ENCODE data around the gene GATA6.
A peak's percentile ranks its signal among the peaks of the same experiment; 100 is the strongest.

The GATA6 gene

GRCh38 chr18:22153428-22153827 is 16.0 kb upstream of the GATA6 start:
- Histone ChIP-seq H4K8ac (ENCODE audit: low read depth, low read length) (no peak overlapping the region), H3K23ac (ENCODE audit: low read length) (no peak overlapping the region), H3K14ac (ENCODE audit: low read length) (no peak overlapping the region), H4K91ac (ENCODE audit: low read depth, low read length) (no peak overlapping the region), H3K4me2 (ENCODE audit: low read length) (no peak overlapping the region), H3K9ac (ENCODE audit: low read length) (no peak overlapping the region), H2BK120ac (ENCODE audit: insufficient read depth, low read length, poor library complexity) (no peak overlapping the region), H3K79me2 (ENCODE audit: control insufficient read depth, insufficient read depth, low read length, poor library complexity) (no peaks in the 10 kb centered on the region), H3K18ac (ENCODE audit: low read length) (no peak overlapping the region), H4K12ac (ENCODE audit: low read depth, low read length) (no peak overlapping the region), H3K27ac (ENCODE audit: low read depth, low read length) (no peak overlapping the region), H2AK5ac (ENCODE audit: low read length) (no peak overlapping the region), H3K4ac (ENCODE audit: low read depth, low read length) (no peak overlapping the region), H3K4me1 (ENCODE audit: control insufficient read depth in 1 of 2, insufficient read depth in 2 of 2, low read length in 2 of 2) (no peaks in the 10 kb centered on the region), H3K79me1 (ENCODE audit: low read length) (no peaks in the 10 kb centered on the region), H3K4me3 (ENCODE audit: low read depth, low read length) (no peak overlapping the region), H3K36me3 (ENCODE audit: control insufficient read depth in 1 of 2, insufficient read depth in 2 of 2, low read length in 2 of 2) (no peaks in the 10 kb centered on the region), H2AFZ (ENCODE audit: insufficient read depth, low read length, poor library complexity) (no peak overlapping the region), H3K27me3 (ENCODE audit: insufficient read depth, low read length) (no peaks in the 10 kb centered on the region), H2BK12ac (ENCODE audit: low read length) (no peak overlapping the region), H2BK5ac (ENCODE audit: low read depth, low read length, poor library complexity) (no peak overlapping the region), H3K9me3 (ENCODE audit: insufficient read depth, low read depth, low read length) (no peaks in the 10 kb centered on the region)
- peak in 1 of 2 donors; percentile 59 for DNase-seq
- no CpG with 5 or more reads among the region's 3 CpGs for WGBS (ENCODE audit: extremely low coverage, insufficient coverage, insufficient read length)

DNA sequence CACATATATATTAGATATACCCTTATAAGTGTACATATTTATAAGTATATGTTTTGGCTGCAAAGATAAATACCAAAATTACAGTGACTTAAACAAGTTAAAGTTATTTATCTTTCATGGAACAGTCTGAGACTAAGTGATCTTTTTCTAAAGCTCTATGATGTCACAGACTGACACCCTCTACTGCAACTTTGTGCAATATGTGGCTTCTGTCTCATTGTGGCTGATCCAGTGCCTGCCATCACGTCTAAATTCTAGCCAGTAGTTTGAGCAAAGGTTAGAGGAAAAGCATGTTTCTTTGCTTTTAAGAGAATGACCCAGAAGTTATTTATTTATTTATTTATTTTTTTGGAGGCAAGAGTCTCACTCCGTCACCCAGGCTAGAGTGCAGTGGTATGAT is 13.8 kb upstream of the GATA6 start:
- no peak overlapping the region for H3K4ac ChIP-seq (ENCODE audit: low read depth, low read length)
- H2BK120ac ChIP-seq (ENCODE audit: insufficient read depth, low read length, poor library complexity), result no peak overlapping the region
- H4K12ac ChIP-seq (ENCODE audit: low read depth, low read length), result no peak overlapping the region

DNA sequence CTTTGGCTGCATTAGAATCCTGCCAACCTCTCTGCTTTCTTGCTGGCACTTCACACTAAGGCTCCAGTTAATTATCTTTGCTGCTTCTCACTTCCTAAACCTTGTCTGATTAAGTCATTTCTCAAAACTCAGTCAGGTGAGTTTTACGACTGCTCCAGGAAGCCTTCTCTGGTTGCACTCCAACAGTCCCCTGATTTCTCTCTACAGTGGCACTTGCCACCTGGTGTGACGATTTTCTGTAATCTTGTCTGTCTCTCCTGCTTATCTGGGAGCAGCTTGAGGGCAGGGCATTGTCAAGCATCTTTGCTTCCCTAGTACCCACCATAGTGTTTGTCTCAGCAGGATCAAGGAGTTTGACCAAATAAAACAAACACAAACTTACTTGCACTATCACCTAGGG is 10.4 kb upstream of the GATA6 start:
- no CpG with 5 or more reads among the region's 2 CpGs for WGBS (ENCODE audit: extremely low coverage, insufficient coverage, insufficient read length)
- Histone ChIP-seq H4K8ac (ENCODE audit: low read depth, low read length) (no peak overlapping the region), H3K27ac (ENCODE audit: low read depth, low read length) (no peak overlapping the region), H4K91ac (ENCODE audit: low read depth, low read length) (no peak overlapping the region), H2AFZ (ENCODE audit: insufficient read depth, low read length, poor library complexity) (no peak overlapping the region), H3K79me1 (ENCODE audit: low read length) (no peaks in the 10 kb centered on the region), H3K23ac (ENCODE audit: low read length) (no peak overlapping the region), H3K4me3 (ENCODE audit: low read depth, low read length) (no peak overlapping the region), H3K36me3 (ENCODE audit: control insufficient read depth in 1 of 2, insufficient read depth in 2 of 2, low read length in 2 of 2) (no peaks in the 10 kb centered on the region), H3K79me2 (ENCODE audit: control insufficient read depth, insufficient read depth, low read length, poor library complexity) (no peaks in the 10 kb centered on the region), H3K27me3 (ENCODE audit: insufficient read depth, low read length) (peaks cover 14% of the 10 kb centered on the region), H2BK12ac (ENCODE audit: low read length) (no peak overlapping the region), H2BK120ac (ENCODE audit: insufficient read depth, low read length, poor library complexity) (no peak overlapping the region), H3K18ac (ENCODE audit: low read length) (no peak overlapping the region), H4K12ac (ENCODE audit: low read depth, low read length) (no peak overlapping the region), H2BK5ac (ENCODE audit: low read depth, low read length, poor library complexity) (no peak overlapping the region), H3K4me2 (ENCODE audit: low read length) (no peak overlapping the region), H2AK5ac (ENCODE audit: low read length) (no peak overlapping the region), H3K9me3 (ENCODE audit: insufficient read depth, low read depth, low read length) (no peaks in the 10 kb centered on the region), H3K4ac (ENCODE audit: low read depth, low read length) (no peak overlapping the region), H3K4me1 (ENCODE audit: control insufficient read depth in 1 of 2, insufficient read depth in 2 of 2, low read length in 2 of 2) (no peaks in the 10 kb centered on the region), H3K9ac (ENCODE audit: low read length) (no peak overlapping the region), H3K14ac (ENCODE audit: low read length) (no peak overlapping the region)
- no peak for DNase-seq

More for the DNA sequence above, 13.8 kb upstream of the GATA6 start:
- Histone ChIP-seq H3K79me2 (ENCODE audit: control insufficient read depth, insufficient read depth, low read length, poor library complexity) (no peaks in the 10 kb centered on the region), H2AK5ac (ENCODE audit: low read length) (no peak overlapping the region), H3K4me3 (ENCODE audit: low read depth, low read length) (no peak overlapping the region), H3K27ac (ENCODE audit: low read depth, low read length) (no peak overlapping the region), H4K8ac (ENCODE audit: low read depth, low read length) (no peak overlapping the region), H3K4me2 (ENCODE audit: low read length) (no peak overlapping the region), H4K91ac (ENCODE audit: low read depth, low read length) (no peak overlapping the region), H2BK5ac (ENCODE audit: low read depth, low read length, poor library complexity) (no peak overlapping the region), H3K23ac (ENCODE audit: low read length) (no peak overlapping the region), H3K14ac (ENCODE audit: low read length) (no peak overlapping the region), H2AFZ (ENCODE audit: insufficient read depth, low read length, poor library complexity) (no peak overlapping the region), H3K79me1 (ENCODE audit: low read length) (no peaks in the 10 kb centered on the region), H3K4me1 (ENCODE audit: control insufficient read depth in 1 of 2, insufficient read depth in 2 of 2, low read length in 2 of 2) (no peaks in the 10 kb centered on the region), H2BK12ac (ENCODE audit: low read length) (no peak overlapping the region), H3K18ac (ENCODE audit: low read length) (no peak overlapping the region), H3K36me3 (ENCODE audit: control insufficient read depth in 1 of 2, insufficient read depth in 2 of 2, low read length in 2 of 2) (no peaks in the 10 kb centered on the region), H3K9ac (ENCODE audit: low read length) (no peak overlapping the region), H3K9me3 (ENCODE audit: insufficient read depth, low read depth, low read length) (no peaks in the 10 kb centered on the region), H3K27me3 (ENCODE audit: insufficient read depth, low read length) (no peaks in the 10 kb centered on the region)
- WGBS (ENCODE audit: extremely low coverage, insufficient coverage, insufficient read length), result no CpG with 5 or more reads among the region's 2 CpGs
- no peak for DNase-seq

DNA sequence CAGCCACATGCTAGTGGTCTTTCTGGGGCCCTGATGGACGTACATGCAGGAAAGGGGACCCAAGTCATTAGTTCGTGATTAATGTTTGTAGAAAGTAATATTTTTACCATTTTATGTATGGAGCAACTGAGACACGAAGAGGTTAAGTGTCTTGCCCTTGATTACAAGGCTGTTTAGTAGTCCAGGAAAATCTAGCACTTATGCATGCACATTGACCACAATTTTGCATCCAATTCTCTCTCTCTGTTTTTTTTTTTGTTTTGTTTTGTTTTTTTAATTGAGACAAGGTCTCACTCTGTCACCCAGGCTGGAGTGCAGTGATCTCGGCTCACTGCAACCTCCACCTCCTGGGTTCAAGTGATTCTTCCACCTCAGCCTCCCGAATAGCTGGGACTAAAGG is 8.3 kb upstream of the GATA6 start:
- WGBS (ENCODE audit: extremely low coverage, insufficient coverage, insufficient read length), result no CpG with 5 or more reads among the region's 5 CpGs
- H4K8ac ChIP-seq (ENCODE audit: low read depth, low read length), result no peak overlapping the region
- no peak overlapping the region for H3K4me2 ChIP-seq (ENCODE audit: low read length)
- no peak overlapping the region for H2BK5ac ChIP-seq (ENCODE audit: low read depth, low read length, poor library complexity)
- H3K36me3 ChIP-seq (ENCODE audit: control insufficient read depth in 1 of 2, insufficient read depth in 2 of 2, low read length in 2 of 2), result no peaks in the 10 kb centered on the region
- no peak overlapping the region for H2AK5ac ChIP-seq (ENCODE audit: low read length)
- H3K23ac ChIP-seq (ENCODE audit: low read length), result no peak overlapping the region
- H3K14ac ChIP-seq (ENCODE audit: low read length), result no peak overlapping the region
- no peak overlapping the region for H4K12ac ChIP-seq (ENCODE audit: low read depth, low read length)
- no peak overlapping the region for H4K91ac ChIP-seq (ENCODE audit: low read depth, low read length)
- peaks cover 2% of the 10 kb centered on the region in 2 experiments for H3K4me1 ChIP-seq (ENCODE audit: control insufficient read depth in 1 of 2, insufficient read depth in 2 of 2, low read length in 2 of 2)
- H3K18ac ChIP-seq (ENCODE audit: low read length), result no peak overlapping the region
- no peaks in the 10 kb centered on the region for H3K79me2 ChIP-seq (ENCODE audit: control insufficient read depth, insufficient read depth, low read length, poor library complexity)
- H3K79me1 ChIP-seq (ENCODE audit: low read length), result no peaks in the 10 kb centered on the region
- no peak overlapping the region for H2BK12ac ChIP-seq (ENCODE audit: low read length)
- H2AFZ ChIP-seq (ENCODE audit: insufficient read depth, low read length, poor library complexity), result no peak overlapping the region
- peaks cover 35% of the 10 kb centered on the region for H3K27me3 ChIP-seq (ENCODE audit: insufficient read depth, low read length)
- H3K4ac ChIP-seq (ENCODE audit: low read depth, low read length), result no peak overlapping the region
- no peak overlapping the region for H3K4me3 ChIP-seq (ENCODE audit: low read depth, low read length)
- no peak overlapping the region for H3K9ac ChIP-seq (ENCODE audit: low read length)
- no peak overlapping the region for H2BK120ac ChIP-seq (ENCODE audit: insufficient read depth, low read length, poor library complexity)
- no peaks in the 10 kb centered on the region for H3K9me3 ChIP-seq (ENCODE audit: insufficient read depth, low read depth, low read length)
- no peak overlapping the region for H3K27ac ChIP-seq (ENCODE audit: low read depth, low read length)
- no peak for DNase-seq
